Smooth muscle cell (in vitro differentiated cells): Measurements from ENCODE around the gene WHAMM. TPM values are rescaled to one million over a fixed set of nuclear protein-coding genes. Genes with fewer than 3 reads are reported as not detected.

Experiments used
- DNase-seq: peaks from one replicate; lab custom pipeline; 2025; ENCODE audit not compliant: unreplicated experiment; lab: John Stamatoyannopoulos, UW
- H2AFZ ChIP-seq: fragments of 200-600 bp; sonication (generic); 2 replicates; pipeline ENCODE4 v1.6.0; 2016; ENCODE audit warnings: antibody characterized with exemption, low read depth, mild to moderate bottlenecking
- H3F3A ChIP-seq: fragments of 200-600 bp; sonication (generic); 2 replicates; pipeline ENCODE4 v1.6.0; 2017; ENCODE audit warnings: antibody characterized with exemption, low read depth
- H3K27ac ChIP-seq: fragments of 200-600 bp; sonication (generic); 2 replicates; pipeline ENCODE4 v1.5.1; 2016; ENCODE audit warnings: low read depth, mild to moderate bottlenecking
- H3K27me3 ChIP-seq: fragments of 200-600 bp; sonication (generic); 2 replicates; pipeline ENCODE4 v1.6.1; 2016; ENCODE audit warnings: low read depth, mild to moderate bottlenecking
- H3K36me3 ChIP-seq: fragments of 200-600 bp; sonication (generic); 2 replicates; pipeline ENCODE4 v1.5.1; 2016; ENCODE audit warnings: low read depth
- H3K4me1 ChIP-seq: fragments of 200-600 bp; sonication (generic); 2 replicates; pipeline ENCODE4 v1.5.1; 2016; ENCODE audit warnings: low read depth
- H3K4me2 ChIP-seq: fragments of 200-600 bp; sonication (generic); 2 replicates; pipeline ENCODE4 v1.6.0; 2016; ENCODE audit warnings: mild to moderate bottlenecking
- H3K4me3 ChIP-seq: fragments of 200-600 bp; sonication (generic); 2 replicates; pipeline ENCODE4 v1.5.1; 2016; ENCODE audit warnings: mild to moderate bottlenecking
- H3K79me2 ChIP-seq: fragments of 200-600 bp; sonication (generic); 2 replicates; pipeline ENCODE4 v1.6.0; 2016; ENCODE audit warnings: low read depth, mild to moderate bottlenecking
- H3K9ac ChIP-seq: fragments of 200-600 bp; sonication (generic); 2 replicates; pipeline ENCODE4 v1.6.0; 2016; ENCODE audit warnings: low read depth
- H3K9me3 ChIP-seq: fragments of 200-600 bp; sonication (generic); replicated peaks from 2 replicates; pipeline ENCODE4 v1.5.1; 2016; ENCODE audit warnings: low read depth
- H4K20me1 ChIP-seq: fragments of 200-600 bp; sonication (generic); 2 replicates; pipeline ENCODE4 v1.6.0; 2016; ENCODE audit warnings: low read depth
- CTCF ChIP-seq: fragments of 200-600 bp; sonication (generic); IDR thresholded peaks from 2 replicates; pipeline ENCODE4 v1.5.1; 2017; ENCODE audit warnings: borderline replicate concordance, mild to moderate bottlenecking, antibody characterized with exemption; ENCODE audit not compliant: insufficient read depth, poor library complexity, severe bottlenecking
- WGBS: methylation state at CpG from one replicate; pipeline ENCODE4 v1.1.7; 2016; ENCODE audit warnings: low lambda C conversion rate; 5-methylcytosine and 5-hydroxymethylcytosine counted together
- polyA plus RNA-seq: library from polyadenylated mRNA; unstranded; fragments of >200 nt; fragmentation: Nextera tagmentation; extraction: Ambion mirVana; gene quantifications from 2 replicates; pipeline ENCODE4 v1.2.1, GENCODE V29; 2016
- total RNA-seq: library from RNA; depleted of rRNA; stranded (reverse); fragments of >200 nt; gene quantifications from 2 replicates; pipeline ENCODE4 v1.2.3, GENCODE V29; 2014

Gene WHAMM
- total and polyA plus RNA-seq, 2 experiments from 2014 or later, result 2.2 to 4.1 TPM

- WGBS, result 76% methylated on average over 2 of the region's 2 CpGs
- Histone ChIP-seq H3K36me3 (no peaks in the 10 kb centered on the region), H2AFZ (no peak within 1 kb of the TSS), H3K9ac (no peak within 1 kb of the TSS), H3K4me3 (no peak within 1 kb of the TSS), H4K20me1 (peaks cover 2% of the 10 kb centered on the region), H3K27ac (no peak within 1 kb of the TSS), H3K9me3 (no peaks in the 10 kb centered on the region), H3K4me1 (peaks cover 4% of the 10 kb centered on the region), H3K4me2 (no peak within 1 kb of the TSS), H3K79me2 (peaks cover 5% of the 10 kb centered on the region), H3F3A (peaks cover 2% of the 10 kb centered on the region), H3K27me3 (peaks cover 8% of the 10 kb centered on the region)
- no peak for TF ChIP-seq CTCF
- no peak for DNase-seq
Observed at GRCh38 chr15:82805994-82806406, 3.4 kb upstream of the WHAMM start, which contains the start of gene FSD2. Gene FSD2 (minus strand): TSS chr15:82806069. CDS start chr15:82787390, 18,679 bp downstream.

GRCh38 chr15:82807920-82808633 lies 1.4 kb upstream of the WHAMM start:
- Histone ChIP-seq H3K9ac (no peak overlapping the region), H3K27ac (no peak overlapping the region), H2AFZ (no peak overlapping the region), H3K4me1 (peaks cover 14% of the 10 kb centered on the region), H3F3A (peaks cover 6% of the 10 kb centered on the region), H3K4me2 (no peak overlapping the region), H3K27me3 (no peaks in the 10 kb centered on the region), H4K20me1 (peaks cover 22% of the 10 kb centered on the region), H3K36me3 (no peaks in the 10 kb centered on the region), H3K79me2 (peaks cover 26% of the 10 kb centered on the region), H3K9me3 (no peaks in the 10 kb centered on the region), H3K4me3 (no peak overlapping the region)
- 89% methylated on average over 11 of the region's 11 CpGs for WGBS
- no peak for DNase-seq
- TF ChIP-seq CTCF, result no peak

- H4K20me1 ChIP-seq, result peaks cover 24% of the 10 kb centered on the region
- peaks cover 14% of the 10 kb centered on the region for H3K4me1 ChIP-seq
- DNase-seq, result no peak
- no peak overlapping the region for H3K4me3 ChIP-seq
- no peak overlapping the region for H3K9ac ChIP-seq
- H2AFZ ChIP-seq, result no peak overlapping the region
- WGBS, result 83% methylated on average over 9 of the region's 9 CpGs
- no peaks in the 10 kb centered on the region for H3K9me3 ChIP-seq
- no peak overlapping the region for H3K4me2 ChIP-seq
- H3K27ac ChIP-seq, result no peak overlapping the region
- no peaks in the 10 kb centered on the region for H3K36me3 ChIP-seq
- H3K79me2 ChIP-seq, result peaks cover 30% of the 10 kb centered on the region
- peaks cover 6% of the 10 kb centered on the region for H3F3A ChIP-seq
- TF ChIP-seq CTCF, result no peak
- no peaks in the 10 kb centered on the region for H3K27me3 ChIP-seq
Observed at GRCh38 chr15:82808634-82809041, 790 bp upstream of the WHAMM start.
